ENCODE measurements around the gene SNAI3. TPM values are rescaled to one million over a fixed set of nuclear protein-coding genes. Genes with fewer than 3 reads are reported as not detected.

The SNAI3 gene
- total and polyA plus RNA-seq, 9 of the 15 experiments (the other 6 are each of a cell fraction or from before 2014, with no cell fraction given) = 0.04 to 4.1 (median 0.80) TPM; not detected in 1

DNA sequence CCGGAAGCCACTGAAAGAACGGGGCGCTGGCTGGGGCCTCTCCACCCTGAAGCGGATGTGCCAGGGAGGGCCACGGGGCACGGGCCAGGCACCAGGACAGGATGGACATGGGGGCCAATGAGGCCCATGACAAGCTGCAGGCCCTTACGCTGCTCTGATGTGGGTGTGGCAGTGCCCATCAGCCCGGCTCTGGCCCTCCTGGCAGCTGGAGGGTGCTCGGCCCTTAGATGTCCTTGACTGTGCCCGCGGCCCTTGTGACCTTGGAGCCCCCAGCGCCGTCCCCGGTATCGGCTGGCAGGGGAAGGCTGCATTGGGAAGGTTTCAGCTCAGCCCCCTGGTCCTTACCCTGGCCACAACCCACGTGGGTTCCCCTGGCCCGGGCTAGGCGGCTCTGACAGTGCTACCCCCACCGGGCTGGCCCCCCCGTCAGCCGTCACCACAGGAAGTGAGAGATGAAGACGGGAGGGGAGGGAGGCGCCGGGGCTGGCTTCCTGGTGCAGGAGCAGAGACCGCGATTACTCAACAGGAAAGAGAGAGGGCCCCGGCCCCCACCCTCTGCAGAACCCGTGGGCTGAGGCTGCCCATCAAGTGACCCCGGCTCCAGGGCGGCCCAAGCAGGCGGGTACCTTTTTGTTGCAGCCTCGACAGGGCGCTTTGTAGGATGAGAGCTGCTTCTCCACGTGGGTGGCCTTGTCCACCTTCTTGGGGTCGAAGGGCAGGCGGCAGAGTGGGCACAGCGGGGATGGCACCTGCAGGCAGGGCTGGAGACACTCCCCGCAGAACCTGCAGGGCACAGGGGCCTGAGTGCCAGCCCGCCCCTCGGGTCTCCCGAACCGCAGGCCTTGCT is 14.6 kb upstream of the SNAI3 start (continued):
- TF ChIP-seq ZNF589 (CRISPR knock-in tag; IDR thresholded peaks at IDR 0.05; ENCODE audit: low read depth) (peak; percentile 55; the same call in 1 of the 2 replicates), SRSF9 (IDR thresholded peaks at IDR 0.05; ENCODE audit: borderline replicate concordance, low read depth, low read length) (no peak), TSHZ1 (CRISPR knock-in tag; IDR thresholded peaks at IDR 0.05) (no peak), SUPT5H (IDR thresholded peaks at IDR 0.05) (peak; percentile 25; the same call in 1 of the 2 replicates), PHB (CRISPR knock-in tag; IDR thresholded peaks at IDR 0.05) (no peak), TRIM28 (IDR thresholded peaks at IDR 0.05) (no peak), ZEB2 (IDR thresholded peaks at IDR 0.05) (no peak), ZNF586 (CRISPR knock-in tag; conservative IDR thresholded peaks at IDR 0.05) (no peak), ARNT (IDR thresholded peaks at IDR 0.05) (no peak), ETS1 (conservative IDR thresholded peaks at IDR 0.05; ENCODE audit: control insufficient read depth, low read depth, low read length) (peak; percentile 47; the same call in 1 of the 2 replicates), ZNF830 (CRISPR knock-in tag; IDR thresholded peaks at IDR 0.05) (no peak), ZBTB12 (CRISPR knock-in tag; IDR thresholded peaks at IDR 0.05) (no peak), BRD4 (IDR thresholded peaks at IDR 0.05) (no peak), WHSC1 (IDR thresholded peaks at IDR 0.05; ENCODE audit: low read length) (no peak), XRCC5 (IDR thresholded peaks at IDR 0.05; ENCODE audit: low read depth, low read length) (no peak; the same call in 1 of the 2 replicates), ZNF76 (CRISPR knock-in tag; IDR thresholded peaks at IDR 0.05; ENCODE audit: borderline replicate concordance) (0 out of 2 replicates have a peak, but pooled peaks have one; percentile 53), FOS (IDR thresholded peaks at IDR 0.05; ENCODE audit: extremely low read depth, insufficient read length) (no peak), EGR1 (conservative IDR thresholded peaks at IDR 0.05) (peak; percentile 85), MCM7 (IDR thresholded peaks at IDR 0.05) (no peak), ZNF766 (CRISPR knock-in tag; conservative IDR thresholded peaks at IDR 0.05) (no peak), FOXP1 (CRISPR knock-in tag; IDR thresholded peaks at IDR 0.05) (no peak), PHTF2 (CRISPR knock-in tag; IDR thresholded peaks at IDR 0.05) (no peak)
- TF ChIP-seq, protein P1, sequence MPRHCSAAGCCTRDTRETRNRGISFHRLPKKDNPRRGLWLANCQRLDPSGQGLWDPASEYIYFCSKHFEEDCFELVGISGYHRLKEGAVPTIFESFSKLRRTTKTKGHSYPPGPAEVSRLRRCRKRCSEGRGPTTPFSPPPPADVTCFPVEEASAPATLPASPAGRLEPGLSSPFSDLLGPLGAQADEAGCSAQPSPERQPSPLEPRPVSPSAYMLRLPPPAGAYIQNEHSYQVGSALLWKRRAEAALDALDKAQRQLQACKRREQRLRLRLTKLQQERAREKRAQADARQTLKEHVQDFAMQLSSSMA (CRISPR knock-in tag; IDR thresholded peaks at IDR 0.05) = no peak

Data from K562 (cell line).